Body of pancreas (tissue), 4 donors: ENCODE results near the gene PACS1.
"Not testable (repeated sequence)": the region's sequence is repeated elsewhere in the genome, so short reads cannot be mapped to it uniquely, and the experiment has no call there.

Experiments used
- POLR2A ChIP-seq, 3 donors: fragments of 450-650 bp; IDR thresholded peaks; one replicate each; pipeline ENCODE4 v1.6.1; 2016; ENCODE audit warnings: antibody characterized with exemption in 3 of 3, mild to moderate bottlenecking in 2 of 3
- TF ChIP-seq, protein P1 (sequence below), 7 experiments: fragments of 450-650 bp in 4 of 7; fragments of 200-600 bp in 3 of 7; sonication (generic) in 3 of 7; IDR thresholded peaks; one replicate each; pipeline ENCODE4 v1.5.1; 2016 to 2019; ENCODE audit warnings: antibody characterized with exemption in 7 of 7

DNA sequence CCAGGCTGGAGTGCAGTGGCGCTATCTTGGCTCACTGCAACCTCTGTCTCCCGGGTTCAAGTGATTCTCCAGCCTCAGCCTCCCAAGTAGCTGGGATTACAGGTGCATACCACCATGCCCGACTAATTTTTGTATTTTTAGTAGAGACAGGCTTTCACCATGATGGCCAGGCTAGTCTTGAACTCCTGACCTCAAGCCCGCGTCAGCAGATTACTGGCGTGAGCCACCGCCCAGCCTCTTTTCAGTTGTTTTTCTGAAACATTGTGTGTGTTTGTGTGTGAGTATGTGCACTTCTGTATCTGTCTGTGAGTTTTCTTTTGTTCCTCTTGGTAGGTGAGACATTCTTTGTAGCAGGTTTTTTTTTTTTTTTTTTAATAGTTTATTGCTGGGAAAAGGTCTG lies 8.9 kb downstream of the PACS1 start:
- TF ChIP-seq, protein P1, sequence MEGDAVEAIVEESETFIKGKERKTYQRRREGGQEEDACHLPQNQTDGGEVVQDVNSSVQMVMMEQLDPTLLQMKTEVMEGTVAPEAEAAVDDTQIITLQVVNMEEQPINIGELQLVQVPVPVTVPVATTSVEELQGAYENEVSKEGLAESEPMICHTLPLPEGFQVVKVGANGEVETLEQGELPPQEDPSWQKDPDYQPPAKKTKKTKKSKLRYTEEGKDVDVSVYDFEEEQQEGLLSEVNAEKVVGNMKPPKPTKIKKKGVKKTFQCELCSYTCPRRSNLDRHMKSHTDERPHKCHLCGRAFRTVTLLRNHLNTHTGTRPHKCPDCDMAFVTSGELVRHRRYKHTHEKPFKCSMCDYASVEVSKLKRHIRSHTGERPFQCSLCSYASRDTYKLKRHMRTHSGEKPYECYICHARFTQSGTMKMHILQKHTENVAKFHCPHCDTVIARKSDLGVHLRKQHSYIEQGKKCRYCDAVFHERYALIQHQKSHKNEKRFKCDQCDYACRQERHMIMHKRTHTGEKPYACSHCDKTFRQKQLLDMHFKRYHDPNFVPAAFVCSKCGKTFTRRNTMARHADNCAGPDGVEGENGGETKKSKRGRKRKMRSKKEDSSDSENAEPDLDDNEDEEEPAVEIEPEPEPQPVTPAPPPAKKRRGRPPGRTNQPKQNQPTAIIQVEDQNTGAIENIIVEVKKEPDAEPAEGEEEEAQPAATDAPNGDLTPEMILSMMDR (IDR thresholded peaks at IDR 0.05), result not testable (repeated sequence)
- not testable (repeated sequence) for TF ChIP-seq POLR2A (IDR thresholded peaks at IDR 0.05)
